ENCODE results near the gene POLG2.
"Not testable (repeated sequence)": the region's sequence is repeated elsewhere in the genome, so short reads cannot be mapped to it uniquely, and the experiment has no call there.

- not testable (repeated sequence) for TF ChIP-seq CTCF (IDR thresholded peaks at IDR 0.05); USF2 (CRISPR knock-in tag; IDR thresholded peaks at IDR 0.05); ZNF416 (CRISPR knock-in tag; IDR thresholded peaks at IDR 0.05)
These were observed 66.8 kb downstream of the POLG2 start for GRCh38 chr17:64430036-64430435.
